Calu3 (cell line): Measurements from ENCODE around the gene PGF. TPM values are rescaled to one million over a fixed set of nuclear protein-coding genes. Genes with fewer than 3 reads are reported as not detected.

Source experiments
- BruUV-seq: library from RNA; stranded (reverse); fragments of 400-500 nt; replicated peaks from 2 replicates; lab custom pipeline; 2021; lab: Mats Ljungman, UMichigan
- CTCF ChIA-PET: fragments of 300-600 bp; sonication (Branson Sonifier 250); formaldehyde crosslinking; loops from one replicate; lab custom pipeline; 2022; ENCODE audit warnings: antibody characterized with exemption; lab: Charles Lee
- DNase-seq: peaks from one replicate; pipeline ENCODE4 v3.0.0; 2022
- H3K27ac Mint-ChIP-seq: one replicate; pipeline ENCODE4 v1.8.0; 2022; ENCODE audit warnings: mixed read lengths; ENCODE audit not compliant: unreplicated experiment
- H3K27me3 Mint-ChIP-seq: one replicate; pipeline ENCODE4 v1.8.0; 2022; ENCODE audit warnings: mixed read lengths; ENCODE audit not compliant: unreplicated experiment
- H3K36me3 Mint-ChIP-seq: one replicate; pipeline ENCODE4 v1.8.0; 2022; ENCODE audit warnings: mild to moderate bottlenecking, moderate library complexity, mixed read lengths; ENCODE audit not compliant: insufficient read depth, unreplicated experiment
- H3K4me1 Mint-ChIP-seq: one replicate; pipeline ENCODE4 v1.8.0; 2022; ENCODE audit warnings: mild to moderate bottlenecking, low read depth, mixed read lengths; ENCODE audit not compliant: unreplicated experiment
- H3K4me3 Mint-ChIP-seq: one replicate; pipeline ENCODE4 v1.8.0; 2022; ENCODE audit warnings: mild to moderate bottlenecking, low read depth, moderate library complexity, mixed read lengths; ENCODE audit not compliant: unreplicated experiment
- H3K9me3 Mint-ChIP-seq: one replicate; pipeline ENCODE4 v1.8.0; 2022; ENCODE audit warnings: low read depth, mixed read lengths; ENCODE audit not compliant: unreplicated experiment
- intact Hi-C: fragments of 100-400 bp; cut with micrococcal nuclease; formaldehyde crosslinking; loops from one replicate; pipeline ENCODE4 v1.10.0; 2022; ENCODE audit not compliant: unreplicated experiment
- total RNA-seq: library from RNA; stranded (reverse); gene quantifications from 2 replicates; pipeline ENCODE4 v1.2.3, GENCODE V29; 2022
- TF ChIP-seq, protein P1 (sequence below): fragments of 200-600 bp; IDR thresholded peaks from one replicate; pipeline ENCODE4 v1.8.0; 2022; ENCODE audit warnings: antibody characterized with exemption; ENCODE audit not compliant: unreplicated experiment

PGF gene
- total RNA-seq, 1 experiment from 2014 or later: 2.1 TPM

DNA sequence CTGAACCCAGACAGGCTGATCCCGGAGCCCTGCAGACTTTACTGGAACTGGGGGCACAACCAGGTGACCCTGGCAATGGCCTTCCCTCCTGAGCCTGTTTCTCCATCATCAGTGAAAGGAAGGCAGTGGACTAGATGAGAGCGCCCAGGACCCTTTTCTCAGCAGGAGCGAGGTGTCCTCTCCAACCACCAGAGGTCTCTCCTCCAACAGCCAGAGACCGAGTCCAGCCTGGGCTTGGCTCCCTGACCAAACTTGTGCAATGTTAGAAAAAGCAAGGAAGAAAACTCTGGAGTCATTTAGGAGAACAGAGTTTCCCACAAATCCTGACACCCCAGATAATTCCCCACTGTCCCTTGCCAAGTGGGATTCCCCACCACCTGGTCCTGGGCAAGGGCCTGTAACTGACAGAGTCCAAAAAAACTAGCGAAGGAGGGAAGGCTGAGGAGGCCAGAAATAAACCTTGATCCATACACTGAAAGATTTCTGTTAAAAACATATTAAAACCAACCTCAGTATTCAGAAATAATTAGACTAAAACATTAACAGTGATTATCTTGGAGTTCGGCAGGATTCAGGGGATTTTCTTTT, 41.3 kb downstream of the PGF start:
- BruUV-seq: no TSS peak
- Mint-ChIP-seq H3K9me3 (no peaks in the 10 kb centered on the region), H3K4me3 (no peak overlapping the region), H3K27ac (no peak overlapping the region), H3K27me3 (no peaks in the 10 kb centered on the region), H3K4me1 (peaks cover 14% of the 10 kb centered on the region), H3K36me3 (peaks cover under 1% of the 10 kb centered on the region)
- CTCF ChIA-PET: no interaction called here
- TF ChIP-seq, protein P1, sequence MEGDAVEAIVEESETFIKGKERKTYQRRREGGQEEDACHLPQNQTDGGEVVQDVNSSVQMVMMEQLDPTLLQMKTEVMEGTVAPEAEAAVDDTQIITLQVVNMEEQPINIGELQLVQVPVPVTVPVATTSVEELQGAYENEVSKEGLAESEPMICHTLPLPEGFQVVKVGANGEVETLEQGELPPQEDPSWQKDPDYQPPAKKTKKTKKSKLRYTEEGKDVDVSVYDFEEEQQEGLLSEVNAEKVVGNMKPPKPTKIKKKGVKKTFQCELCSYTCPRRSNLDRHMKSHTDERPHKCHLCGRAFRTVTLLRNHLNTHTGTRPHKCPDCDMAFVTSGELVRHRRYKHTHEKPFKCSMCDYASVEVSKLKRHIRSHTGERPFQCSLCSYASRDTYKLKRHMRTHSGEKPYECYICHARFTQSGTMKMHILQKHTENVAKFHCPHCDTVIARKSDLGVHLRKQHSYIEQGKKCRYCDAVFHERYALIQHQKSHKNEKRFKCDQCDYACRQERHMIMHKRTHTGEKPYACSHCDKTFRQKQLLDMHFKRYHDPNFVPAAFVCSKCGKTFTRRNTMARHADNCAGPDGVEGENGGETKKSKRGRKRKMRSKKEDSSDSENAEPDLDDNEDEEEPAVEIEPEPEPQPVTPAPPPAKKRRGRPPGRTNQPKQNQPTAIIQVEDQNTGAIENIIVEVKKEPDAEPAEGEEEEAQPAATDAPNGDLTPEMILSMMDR: peak; percentile 61
- peak; percentile 62 for DNase-seq
- intact Hi-C loops: loop anchor here (1.0 kb wide), 2 partner anchors 88 to 174 kb away; partner anchors contain the start of gene EIF2B2

DNA sequence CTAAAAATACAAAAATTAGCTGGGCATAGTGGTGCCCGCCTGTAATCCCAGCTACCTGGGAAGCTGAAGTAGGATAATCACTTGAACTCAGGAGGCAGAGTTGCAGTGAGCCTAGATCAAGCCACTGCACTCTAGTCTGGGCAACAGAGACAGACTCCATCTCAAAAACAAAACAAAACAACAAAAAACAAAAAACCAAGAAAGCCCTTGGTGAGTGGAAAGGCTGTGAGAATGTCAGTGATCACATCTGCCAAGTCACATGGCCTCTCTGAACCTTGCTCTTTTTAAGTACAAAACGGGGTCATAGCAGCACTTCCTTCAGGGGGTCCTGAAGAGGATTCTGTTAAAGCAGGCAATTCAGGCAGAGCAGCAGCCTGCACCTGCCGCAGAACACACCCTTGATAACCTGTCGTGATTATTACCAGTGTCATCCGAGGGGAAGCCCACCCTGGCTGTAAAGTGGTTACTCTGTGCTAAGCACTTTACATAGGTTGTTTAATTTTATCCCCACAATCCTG, 41.9 kb downstream of the PGF start:
- H3K27me3 Mint-ChIP-seq: no peaks in the 10 kb centered on the region
- peaks cover 14% of the 10 kb centered on the region for H3K4me1 Mint-ChIP-seq
- BruUV-seq: no TSS peak
- no peak overlapping the region for H3K27ac Mint-ChIP-seq
- H3K36me3 Mint-ChIP-seq: peaks cover 5% of the 10 kb centered on the region
- TF ChIP-seq, protein P1: no peak
- intact Hi-C loops: no loop called here
- CTCF ChIA-PET: no interaction called here
- H3K4me3 Mint-ChIP-seq: no peak overlapping the region
- DNase-seq: no peak
- H3K9me3 Mint-ChIP-seq: no peaks in the 10 kb centered on the region

DNA sequence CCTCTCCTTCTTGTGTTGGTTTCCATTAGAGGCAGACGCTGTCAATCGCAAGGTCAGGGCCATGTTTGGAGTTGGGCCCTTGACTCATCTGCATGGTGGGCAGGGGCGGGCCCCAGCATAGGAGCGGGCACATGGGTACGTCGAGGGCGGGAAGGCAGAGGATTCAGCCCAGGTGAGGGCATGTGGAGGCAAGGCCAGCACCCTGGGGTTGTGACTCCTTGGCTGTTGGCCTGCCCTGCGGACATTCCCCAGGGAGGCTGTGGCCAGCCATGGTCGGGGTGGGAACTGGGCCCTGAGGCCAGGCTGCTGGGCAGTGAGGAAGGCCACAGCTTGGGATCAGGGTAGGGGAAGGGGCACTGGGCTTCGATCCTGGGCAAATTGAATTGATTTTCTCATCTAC, 42.6 kb downstream of the PGF start:
- peaks cover 5% of the 10 kb centered on the region for H3K36me3 Mint-ChIP-seq
- BruUV-seq: no TSS peak
- no peak overlapping the region for H3K27ac Mint-ChIP-seq
- CTCF ChIA-PET: no interaction called here
- no peak for DNase-seq
- TF ChIP-seq, protein P1: no peak
- H3K4me1 Mint-ChIP-seq: peaks cover 14% of the 10 kb centered on the region
- no peaks in the 10 kb centered on the region for H3K27me3 Mint-ChIP-seq
- no peaks in the 10 kb centered on the region for H3K9me3 Mint-ChIP-seq
- intact Hi-C loops: no loop called here
- no peak overlapping the region for H3K4me3 Mint-ChIP-seq

DNA sequence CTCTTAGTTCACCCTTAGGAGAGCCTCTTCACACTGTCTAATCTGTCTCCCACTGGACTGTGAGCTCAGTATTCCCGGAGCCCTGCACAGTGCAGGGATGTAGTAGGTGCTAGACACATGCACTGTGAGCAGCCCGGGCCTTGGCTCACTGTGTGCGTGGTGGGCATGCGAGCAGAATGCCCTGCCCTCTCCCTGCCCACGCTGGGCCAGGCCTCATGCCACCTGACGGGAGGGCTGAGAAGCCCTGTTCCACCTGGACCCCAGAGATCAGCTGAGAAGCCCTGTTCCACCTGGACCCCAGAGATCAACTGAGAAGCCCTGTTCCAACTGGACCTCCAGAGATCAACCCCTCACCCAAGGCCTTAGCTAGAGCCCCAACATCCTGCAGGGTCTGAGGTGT, 43.3 kb downstream of the PGF start:
- intact Hi-C loops: no loop called here
- Mint-ChIP-seq H3K27me3 (no peaks in the 10 kb centered on the region), H3K4me1 (peaks cover 14% of the 10 kb centered on the region), H3K4me3 (peak overlapping the region; percentile 55), H3K27ac (no peak overlapping the region), H3K36me3 (peaks cover 5% of the 10 kb centered on the region), H3K9me3 (no peaks in the 10 kb centered on the region)
- DNase-seq: no peak
- no TSS peak for BruUV-seq
- TF ChIP-seq, protein P1: no peak
- CTCF ChIA-PET: interaction anchor here (0.7 to 1.5 kb wide), 4 partner anchors 11 to 785 kb away, joined by 3 to 5 read pairs (median 3); partner anchors contain the start of gene RPS6KL1
